Renal cortex interstitium (tissue), 11 donors: Measurements from ENCODE around the gene UAP1L1. TPM values are rescaled to one million over a fixed set of nuclear protein-coding genes. Genes with fewer than 3 reads are reported as not detected.

Experiments used
- DNase-seq, 11 donors: peaks; one replicate each; pipeline ENCODE4 v3.0.0-alpha.2; 2013; ENCODE audit warnings: low read depth in 9 of 11, low spot score in 4 of 11; ENCODE audit errors: extremely low read depth in 1 of 11
- polyA plus RNA-seq, 3 donors: library from polyadenylated mRNA; unstranded; fragments of 120-200 nt; gene quantifications; one replicate each; pipeline ENCODE4 v1.2.1, GENCODE V29; 2013; ENCODE audit not compliant: insufficient read length in 3 of 3

UAP1L1 gene
- polyA plus RNA-seq, 3 donors = 4.9 to 9.2 (median 5.7) TPM

DNA sequence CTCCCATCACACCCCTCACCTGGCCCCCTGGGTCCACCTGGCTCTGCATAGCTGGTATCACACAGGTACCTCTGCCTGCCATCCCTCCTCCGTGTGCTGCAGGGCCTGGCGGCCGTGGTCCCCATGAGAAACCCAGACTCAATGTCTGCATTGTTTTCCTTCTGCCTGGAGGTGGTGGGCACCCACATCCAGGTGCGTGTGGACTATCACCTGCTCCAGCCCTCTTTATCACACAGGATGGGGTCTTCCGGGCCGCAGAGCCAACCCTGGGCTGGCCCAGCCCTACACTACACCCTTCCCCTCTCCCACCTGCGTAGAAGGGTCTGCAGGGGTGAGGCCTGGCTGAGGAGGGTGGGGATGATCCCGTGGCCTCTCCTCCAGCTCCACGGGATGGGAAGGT lies 38.4 kb upstream of the UAP1L1 start:
- DNase-seq = no peak

- no peak for DNase-seq
These were observed 37.5 kb upstream of the UAP1L1 start for GRCh38 chr9:137039611-137040366.

DNA sequence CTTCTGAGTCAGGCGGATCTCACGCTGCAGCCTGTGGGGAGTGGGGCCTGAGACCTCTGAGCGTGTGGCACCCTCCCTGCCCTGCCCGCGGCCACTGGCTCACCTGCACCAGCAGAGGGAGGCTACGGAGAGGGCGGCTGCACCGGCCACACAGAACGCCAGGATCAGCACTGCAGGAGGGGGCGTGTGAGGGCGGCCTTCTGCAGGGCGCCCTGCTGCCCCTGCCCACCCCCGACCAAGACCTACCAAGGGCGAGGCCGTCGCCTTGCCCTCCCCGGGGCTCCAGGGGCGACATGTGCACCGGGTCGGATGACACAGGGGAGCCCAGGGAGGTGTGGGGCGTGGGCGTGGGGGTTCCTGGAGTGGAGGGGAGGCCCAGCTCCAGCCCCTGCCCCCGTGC lies 36.7 kb upstream of the UAP1L1 start:
- no peak for DNase-seq

DNA sequence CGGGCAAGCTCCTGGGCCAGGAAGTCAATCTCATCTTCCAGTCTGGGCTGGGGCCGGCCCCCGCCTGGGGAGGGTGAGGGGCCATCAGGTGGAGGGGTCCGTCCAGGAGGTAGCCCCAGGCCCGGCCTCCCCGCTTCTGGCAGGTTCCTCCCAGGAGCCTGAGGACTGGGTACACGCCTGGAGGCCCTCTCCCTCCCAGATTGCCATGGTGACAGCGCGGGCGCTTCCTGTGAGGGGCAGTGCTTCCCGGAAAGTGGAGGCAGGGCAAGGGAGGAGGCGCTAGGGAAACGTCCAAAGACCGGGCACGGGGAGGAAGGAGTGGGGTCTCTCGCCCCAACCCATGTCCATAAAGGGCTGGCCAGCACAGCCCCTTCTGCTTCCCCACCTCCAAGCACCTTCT lies 36.2 kb upstream of the UAP1L1 start:
- peak in 1 of 11 donors; percentile 34 for DNase-seq

GRCh38 chr9:137042751-137043727 lies 34.3 kb upstream of the UAP1L1 start:
- DNase-seq = no peak

- DNase-seq = no peak
These were observed 33.3 kb upstream of the UAP1L1 start for GRCh38 chr9:137044037-137044436.

- DNase-seq = no peak
These were observed 32.7 kb upstream of the UAP1L1 start for GRCh38 chr9:137044502-137045177.

- DNase-seq = no peak
These were observed 31.8 kb upstream of the UAP1L1 start for GRCh38 chr9:137045294-137046087.

DNA sequence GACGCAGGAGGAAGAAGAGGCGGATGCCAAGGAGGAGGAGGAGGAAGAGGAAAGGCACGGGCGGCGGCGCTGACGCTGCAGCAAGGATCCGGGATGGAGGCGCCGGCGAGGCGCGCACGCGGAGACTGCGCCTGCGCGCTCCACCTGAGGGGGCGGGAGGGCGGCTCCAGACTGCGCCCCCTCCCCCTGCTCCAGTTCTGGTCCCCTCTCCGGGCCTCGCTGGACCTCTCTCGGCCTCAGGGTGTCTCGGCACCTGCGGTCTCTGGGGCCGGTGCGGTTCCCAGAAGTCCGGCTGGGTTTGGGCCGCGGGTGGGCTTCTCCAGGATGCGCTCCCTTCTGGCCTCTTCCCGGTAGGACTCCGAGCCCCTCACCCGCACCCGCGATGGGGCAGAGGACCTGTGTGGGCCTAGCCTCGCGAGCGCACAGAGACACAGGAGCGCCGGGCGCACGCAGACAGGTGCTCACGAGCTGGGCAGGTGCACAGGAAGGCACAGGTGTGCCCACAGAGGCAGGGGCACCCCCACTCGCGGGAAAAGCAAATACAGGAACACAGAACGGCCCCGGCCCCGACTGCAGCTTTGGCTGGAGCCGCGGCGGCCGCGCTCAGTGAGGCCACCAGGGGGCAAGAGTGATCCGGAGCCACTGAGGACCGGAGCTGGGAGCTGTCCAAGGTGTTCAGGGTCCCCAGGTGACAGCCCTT lies 31.1 kb upstream of the UAP1L1 start, which contains the start of gene NPDC1:
Gene NPDC1, minus strand, starts transcription at position 90 of the 700 bp plus-strand sequence. CDS start 188 bp downstream, outside the sequence.
- DNase-seq = peak in 4 of 11 donors; percentile 74 to 80 (median 77)

GRCh38 chr9:137048655-137049543 lies 28.4 kb upstream of the UAP1L1 start:
- DNase-seq = no peak

GRCh38 chr9:137049544-137050449 lies 27.5 kb upstream of the UAP1L1 start:
- no peak for DNase-seq

DNA sequence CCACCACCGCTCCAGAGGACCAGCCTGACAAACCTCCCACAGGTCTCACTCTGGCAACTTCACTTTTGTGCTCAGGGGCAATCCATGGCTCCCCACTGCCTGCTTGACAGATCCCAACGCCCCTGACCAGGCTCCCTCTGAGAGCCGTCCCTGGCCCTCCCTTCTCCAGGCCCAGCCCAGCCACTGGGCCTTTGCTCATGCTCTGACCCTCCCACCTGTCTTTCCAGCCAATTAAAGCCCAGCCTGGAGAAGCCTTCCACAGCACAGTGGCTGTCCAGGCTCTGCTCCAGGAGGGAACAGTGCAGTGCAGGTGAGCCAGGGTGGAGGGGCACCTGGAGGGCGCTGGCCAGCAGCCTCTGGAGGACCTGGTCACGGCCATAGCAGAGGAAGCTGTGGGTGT lies 26.7 kb upstream of the UAP1L1 start:
- no peak for DNase-seq

GRCh38 chr9:137051145-137051724 lies 26.1 kb upstream of the UAP1L1 start:
- no peak for DNase-seq

- DNase-seq = no peak
These were observed 25.0 kb upstream of the UAP1L1 start for GRCh38 chr9:137052293-137052692.

- no peak for DNase-seq
These were observed 24.0 kb upstream of the UAP1L1 start for GRCh38 chr9:137052998-137053943.
